ENCODE measurements around the gene CDH2. TPM values are rescaled to one million over a fixed set of nuclear protein-coding genes. Genes with fewer than 3 reads are reported as not detected.

The CDH2 gene
- total and polyA plus RNA-seq, 4 donors = 0.14 to 5.0 (median 0.87) TPM

DNA sequence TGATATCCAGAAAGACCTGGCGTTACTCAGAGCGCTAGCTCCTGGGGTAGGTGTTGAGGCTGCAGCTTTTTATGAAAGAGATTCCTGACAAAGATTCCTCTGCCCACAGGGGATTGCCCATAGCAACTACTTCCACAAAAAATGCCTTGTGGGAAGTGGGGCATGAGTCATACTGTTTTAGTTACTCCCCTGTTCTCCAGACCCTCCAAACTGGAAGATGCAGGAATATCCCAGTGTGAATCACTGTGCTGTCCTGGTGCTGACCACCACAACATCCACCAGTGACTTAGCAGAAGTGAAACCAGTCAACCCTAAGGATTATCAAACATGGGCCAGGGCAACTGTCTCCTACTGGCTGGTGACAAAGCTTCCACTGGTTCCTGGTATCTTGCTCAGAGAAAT is 61.8 kb downstream of the CDH2 start:
- Histone ChIP-seq H3K4me3 (no peak overlapping the region), H3K27ac (ENCODE audit: low read depth in 1 of 2, low read length in 1 of 2) (peak overlapping the region in 1 of 2 donors; percentile 72), H3K4me1 (ENCODE audit: control insufficient read depth in 5 of 5, insufficient read depth in 5 of 5, low read length in 5 of 5) (peaks cover 0 to 6% (median 6%) of the 10 kb centered on the region in 5 donors), H3K9ac (ENCODE audit: insufficient read depth in 1 of 2, low read length in 2 of 2) (no peak overlapping the region), H3K9me3 (ENCODE audit: control insufficient read depth in 4 of 4, insufficient read depth in 3 of 4, low read length in 3 of 4) (no peaks in the 10 kb centered on the region), H3K36me3 (ENCODE audit: control insufficient read depth in 4 of 4, insufficient read depth in 4 of 4, low read length in 4 of 4) (no peaks in the 10 kb centered on the region), H3K27me3 (ENCODE audit: control insufficient read depth in 3 of 3, insufficient read depth in 3 of 3, low read length in 2 of 3) (no peaks in the 10 kb centered on the region)
- TF ChIP-seq CTCF (IDR thresholded peaks at IDR 0.05; ENCODE audit: control extremely low read depth, extremely low read depth) = no peak
- WGBS, 2 donors = 98 to 100% methylated on average over 2 of the region's 2 CpGs
- ATAC-seq (ENCODE audit: insufficient read depth, low FRiP score) (no peak), DNase-seq (no peak)

- peaks cover 0 to 11% (median 6%) of the 10 kb centered on the region in 5 donors for H3K4me1 ChIP-seq (ENCODE audit: control insufficient read depth in 5 of 5, insufficient read depth in 5 of 5, low read length in 5 of 5)
- 70 to 91% methylated on average over 3 of the region's 3 CpGs for WGBS, 2 donors
- ATAC-seq (ENCODE audit: insufficient read depth, low FRiP score) = no peak
- H3K27ac ChIP-seq (ENCODE audit: low read depth in 1 of 2, low read length in 1 of 2) = peak overlapping the region in 1 of 2 donors; percentile 72
- H3K4me3 ChIP-seq = no peak overlapping the region
- H3K36me3 ChIP-seq (ENCODE audit: control insufficient read depth in 4 of 4, insufficient read depth in 4 of 4, low read length in 4 of 4) = no peaks in the 10 kb centered on the region
- no peak for DNase-seq
- no peak overlapping the region for H3K9ac ChIP-seq (ENCODE audit: insufficient read depth in 1 of 2, low read length in 2 of 2)
- H3K9me3 ChIP-seq (ENCODE audit: control insufficient read depth in 4 of 4, insufficient read depth in 3 of 4, low read length in 3 of 4) = no peaks in the 10 kb centered on the region
- no peak for TF ChIP-seq CTCF (IDR thresholded peaks at IDR 0.05; ENCODE audit: control extremely low read depth, extremely low read depth)
- no peaks in the 10 kb centered on the region for H3K27me3 ChIP-seq (ENCODE audit: control insufficient read depth in 3 of 3, insufficient read depth in 3 of 3, low read length in 2 of 3)
These were observed 62.5 kb downstream of the CDH2 start for GRCh38 chr18:28114472-28114871.

DNA sequence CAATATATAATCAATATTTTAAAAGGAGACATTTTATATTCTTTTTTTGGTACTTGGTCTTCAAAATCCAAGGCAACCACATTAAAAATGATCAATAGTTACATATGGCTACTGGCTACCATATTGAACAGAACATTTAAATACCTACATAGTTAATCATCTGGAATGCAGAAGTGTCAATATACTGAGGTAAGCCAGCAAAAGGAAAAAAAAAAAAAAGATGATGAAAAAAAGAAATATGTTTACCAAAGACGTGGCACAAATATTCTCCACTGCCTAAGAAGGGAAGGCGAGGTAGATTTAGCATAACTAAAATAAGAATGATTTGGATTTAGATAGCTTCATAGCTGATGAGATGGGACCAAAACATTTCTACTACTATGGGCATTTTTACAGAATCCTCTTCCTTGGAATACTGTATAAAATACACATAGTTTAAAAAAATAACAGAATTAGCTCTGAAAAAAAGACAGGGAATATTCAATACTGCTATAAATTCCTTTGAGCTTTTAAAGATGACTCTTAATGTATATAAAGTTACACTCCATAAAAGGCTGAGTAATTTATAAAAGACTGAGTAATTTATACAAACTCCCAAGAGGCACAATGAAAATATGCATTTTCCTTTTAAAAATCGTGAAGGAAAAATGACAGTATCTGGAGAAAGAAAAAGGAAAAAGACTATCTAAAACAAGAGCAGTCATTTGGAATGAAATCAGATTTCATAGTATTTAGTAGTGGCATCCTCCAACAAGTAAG is 63.5 kb downstream of the CDH2 start:
- TF ChIP-seq CTCF (IDR thresholded peaks at IDR 0.05; ENCODE audit: control extremely low read depth, extremely low read depth) = no peak
- no peak for ATAC-seq (ENCODE audit: insufficient read depth, low FRiP score)

More for the DNA sequence above, 63.5 kb downstream of the CDH2 start:
- Histone ChIP-seq H3K4me1 (ENCODE audit: control insufficient read depth in 5 of 5, insufficient read depth in 5 of 5, low read length in 5 of 5) (peaks cover 0 to 11% (median 6%) of the 10 kb centered on the region in 5 donors), H3K36me3 (ENCODE audit: control insufficient read depth in 4 of 4, insufficient read depth in 4 of 4, low read length in 4 of 4) (no peaks in the 10 kb centered on the region), H3K9me3 (ENCODE audit: control insufficient read depth in 4 of 4, insufficient read depth in 3 of 4, low read length in 3 of 4) (no peaks in the 10 kb centered on the region), H3K27ac (ENCODE audit: low read depth in 1 of 2, low read length in 1 of 2) (peak overlapping the region in 1 of 2 donors; percentile 81), H3K9ac (ENCODE audit: insufficient read depth in 1 of 2, low read length in 2 of 2) (no peak overlapping the region), H3K4me3 (no peak overlapping the region), H3K27me3 (ENCODE audit: control insufficient read depth in 3 of 3, insufficient read depth in 3 of 3, low read length in 2 of 3) (no peaks in the 10 kb centered on the region)
- 74 to 84% methylated on average over 3 of the region's 3 CpGs for WGBS, 2 donors
- DNase-seq = no peak
